Tibial nerve (tissue), 4 donors: ENCODE results near the gene FAM151A. TPM values are rescaled to one million over a fixed set of nuclear protein-coding genes. Genes with fewer than 3 reads are reported as not detected.

Source experiments
- DNase-seq, 2 donors: peaks; one replicate each; pipeline ENCODE4 v3.0.0-alpha.2; 2019; ENCODE audit warnings: low spot score in 2 of 2
- H3K27ac ChIP-seq, 4 donors: fragments of 200-600 bp; sonication (generic) in 3 of 4; one replicate each; pipeline ENCODE4 v1.5.1; 2017 to 2019; ENCODE audit warnings: mild to moderate bottlenecking in 1 of 4
- H3K27me3 ChIP-seq, 2 donors: fragments of 200-600 bp; sonication (generic) in 1 of 2; one replicate each; pipeline versions ENCODE4 v1.5.1 to v1.6.0; 2017 to 2019
- H3K36me3 ChIP-seq, 3 donors: fragments of 200-600 bp; sonication (generic); one replicate each; pipeline ENCODE4 v1.5.1; 2018 to 2019
- H3K4me1 ChIP-seq, 4 donors: fragments of 200-600 bp; sonication (generic) in 3 of 4; one replicate each; pipeline ENCODE4 v1.5.1; 2017 to 2019
- H3K4me3 ChIP-seq, 4 donors: fragments of 200-600 bp; sonication (generic) in 3 of 4; one replicate each; pipeline ENCODE4 v1.5.1; 2017 to 2019; ENCODE audit warnings: mild to moderate bottlenecking in 1 of 4, moderate library complexity in 1 of 4
- H3K9me3 ChIP-seq, 4 donors: fragments of 200-600 bp; sonication (generic) in 3 of 4; one replicate each; pipeline ENCODE4 v1.5.1; 2017 to 2019
- EP300 ChIP-seq, 2 donors: sonication (generic); formaldehyde crosslinking; IDR thresholded peaks; one replicate each; pipeline ENCODE4 v1.6.1; 2017; ENCODE audit warnings: antibody characterized with exemption in 2 of 2, mild to moderate bottlenecking in 1 of 2
- POLR2A ChIP-seq, 2 donors: fragments of 450-650 bp; IDR thresholded peaks; one replicate each; pipeline ENCODE4 v1.6.1; 2017; ENCODE audit warnings: antibody characterized with exemption in 2 of 2, mild to moderate bottlenecking in 2 of 2, moderate library complexity in 2 of 2
- WGBS, 2 donors: methylation state at CpG; one replicate each; pipeline ENCODE4 v1.1.5; 2018; 5-methylcytosine and 5-hydroxymethylcytosine counted together
- total RNA-seq, 4 donors: library from RNA; depleted of rRNA; stranded (reverse); fragments of >200 nt; gene quantifications; one replicate each; pipeline ENCODE4 v1.1.0, GENCODE V29; 2016
- TF ChIP-seq, protein P1 (sequence below), 5 experiments: fragments of 200-600 bp in 3 of 5; fragments of 450-650 bp in 2 of 5; sonication (generic) in 3 of 5; IDR thresholded peaks; one replicate each; pipeline ENCODE4 v1.5.1; 2016 to 2019; ENCODE audit warnings: antibody characterized with exemption in 5 of 5, mild to moderate bottlenecking in 3 of 5, moderate library complexity in 2 of 5

FAM151A gene
- total RNA-seq, 4 donors from 2014 or later, result not detected

DNA sequence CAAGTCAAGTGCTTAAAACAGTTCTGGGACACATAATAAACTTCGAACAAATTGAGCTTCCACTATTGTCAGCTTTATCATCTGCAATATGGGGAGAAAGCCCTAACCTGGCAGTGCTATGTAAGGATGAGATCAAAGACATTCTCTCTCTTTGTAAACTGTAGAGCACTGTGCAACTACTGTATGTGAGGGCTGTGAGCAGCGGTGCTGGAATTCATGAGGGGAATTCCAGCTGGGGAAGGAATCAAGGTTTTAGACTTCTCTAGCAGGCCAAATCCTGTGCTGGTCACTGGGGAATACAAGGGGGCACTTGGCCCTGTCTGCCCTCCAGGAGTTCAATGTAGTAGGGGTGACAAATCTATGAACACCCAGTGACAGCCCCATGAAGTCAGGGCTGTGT, 9.3 kb downstream of the FAM151A start:
- Histone ChIP-seq H3K4me1 (no peaks in the 10 kb centered on the region), H3K9me3 (no peaks in the 10 kb centered on the region), H3K36me3 (no peaks in the 10 kb centered on the region), H3K27me3 (no peaks in the 10 kb centered on the region), H3K27ac (no peak overlapping the region), H3K4me3 (no peak overlapping the region)
- DNase-seq, result no peak
- TF ChIP-seq, protein P1, sequence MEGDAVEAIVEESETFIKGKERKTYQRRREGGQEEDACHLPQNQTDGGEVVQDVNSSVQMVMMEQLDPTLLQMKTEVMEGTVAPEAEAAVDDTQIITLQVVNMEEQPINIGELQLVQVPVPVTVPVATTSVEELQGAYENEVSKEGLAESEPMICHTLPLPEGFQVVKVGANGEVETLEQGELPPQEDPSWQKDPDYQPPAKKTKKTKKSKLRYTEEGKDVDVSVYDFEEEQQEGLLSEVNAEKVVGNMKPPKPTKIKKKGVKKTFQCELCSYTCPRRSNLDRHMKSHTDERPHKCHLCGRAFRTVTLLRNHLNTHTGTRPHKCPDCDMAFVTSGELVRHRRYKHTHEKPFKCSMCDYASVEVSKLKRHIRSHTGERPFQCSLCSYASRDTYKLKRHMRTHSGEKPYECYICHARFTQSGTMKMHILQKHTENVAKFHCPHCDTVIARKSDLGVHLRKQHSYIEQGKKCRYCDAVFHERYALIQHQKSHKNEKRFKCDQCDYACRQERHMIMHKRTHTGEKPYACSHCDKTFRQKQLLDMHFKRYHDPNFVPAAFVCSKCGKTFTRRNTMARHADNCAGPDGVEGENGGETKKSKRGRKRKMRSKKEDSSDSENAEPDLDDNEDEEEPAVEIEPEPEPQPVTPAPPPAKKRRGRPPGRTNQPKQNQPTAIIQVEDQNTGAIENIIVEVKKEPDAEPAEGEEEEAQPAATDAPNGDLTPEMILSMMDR (IDR thresholded peaks at IDR 0.05), result no peak
- TF ChIP-seq POLR2A (IDR thresholded peaks at IDR 0.05) (no peak), EP300 (IDR thresholded peaks at IDR 0.05) (no peak)
- WGBS, 2 donors, result 64 to 66% methylated on average over 2 of the region's 2 CpGs

DNA sequence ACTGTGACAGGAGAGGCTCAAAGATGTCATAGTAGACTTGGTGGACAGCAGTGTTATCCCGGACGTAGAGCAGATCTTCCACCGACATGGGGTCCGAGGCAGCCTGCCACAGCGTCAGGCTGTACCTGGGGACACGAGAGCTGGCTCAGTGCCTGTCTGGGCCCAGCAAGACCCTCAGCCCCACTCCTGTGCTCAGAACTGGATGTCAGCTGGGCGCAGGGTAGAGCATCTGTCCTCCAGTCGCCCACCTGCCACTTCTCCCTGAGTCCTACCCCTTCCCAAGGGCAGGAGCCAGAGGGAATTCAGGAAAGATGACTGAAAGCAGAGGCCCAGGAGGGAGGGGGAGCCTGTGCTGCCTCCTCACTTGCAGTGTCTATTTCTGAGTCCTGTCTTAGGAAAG, 11.7 kb downstream of the FAM151A start:
- H3K9me3 ChIP-seq, result no peaks in the 10 kb centered on the region
- H3K27me3 ChIP-seq, result no peaks in the 10 kb centered on the region
- no peak for DNase-seq
- TF ChIP-seq, protein P1 (IDR thresholded peaks at IDR 0.05), result no peak
- TF ChIP-seq EP300 (IDR thresholded peaks at IDR 0.05) (no peak), POLR2A (IDR thresholded peaks at IDR 0.05) (no peak)
- no peak overlapping the region for H3K4me3 ChIP-seq
- H3K27ac ChIP-seq, result no peak overlapping the region
- H3K4me1 ChIP-seq, result no peaks in the 10 kb centered on the region
- 72 to 78% methylated on average over 8 of the region's 8 CpGs for WGBS, 2 donors
- peaks cover 0 to 17% (median 0%) of the 10 kb centered on the region in 3 donors for H3K36me3 ChIP-seq

DNA sequence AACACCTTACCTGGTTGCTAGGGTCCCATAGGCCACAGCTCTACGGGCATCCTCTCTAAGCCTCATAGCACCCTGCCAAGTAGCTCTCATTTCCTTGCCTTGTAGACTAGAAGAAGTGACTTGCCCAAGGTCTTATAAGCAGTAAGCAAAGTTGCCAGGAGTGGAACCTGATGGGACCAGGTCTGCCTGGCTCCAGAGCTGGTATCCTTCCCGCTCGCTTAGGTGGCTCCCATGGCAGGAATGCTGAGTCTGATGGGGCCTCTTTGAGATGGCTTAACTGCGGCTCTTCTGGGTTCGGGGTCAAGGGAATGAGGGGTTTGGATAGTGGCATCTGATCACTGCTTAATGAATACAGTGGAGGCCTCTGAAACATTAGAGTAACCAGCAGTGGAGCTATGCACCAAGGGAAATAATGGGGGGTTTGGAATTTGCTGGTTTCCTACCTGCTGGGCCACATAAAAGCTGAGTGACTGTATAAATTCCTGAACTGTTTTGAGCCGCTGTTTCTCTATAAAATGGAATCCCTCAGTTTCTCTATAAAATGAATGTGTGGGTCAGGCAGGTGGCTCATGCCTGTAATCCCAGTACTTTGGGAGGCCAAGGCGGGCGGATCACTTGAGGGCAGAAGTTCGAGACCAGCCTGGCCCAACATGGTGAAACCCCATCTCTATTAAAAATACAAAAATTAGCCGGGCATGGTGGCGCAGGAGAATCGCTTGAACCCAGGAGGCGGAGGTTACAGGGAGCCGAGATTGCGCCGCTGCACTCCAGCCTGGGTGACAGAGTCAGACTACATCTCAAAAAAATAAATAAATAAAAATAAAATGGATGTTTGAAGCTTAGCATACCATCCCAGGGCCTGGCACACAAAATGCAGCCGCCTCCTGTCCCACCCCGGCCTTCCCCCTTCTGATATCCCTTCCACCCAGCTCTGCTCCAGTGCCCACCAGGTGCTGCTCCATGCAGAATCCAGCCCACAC, 12.4 kb downstream of the FAM151A start:
- Histone ChIP-seq H3K36me3 (peaks cover 0 to 24% (median 0%) of the 10 kb centered on the region in 3 donors), H3K27ac (no peak overlapping the region)
- TF ChIP-seq EP300 (IDR thresholded peaks at IDR 0.05) (no peak), POLR2A (IDR thresholded peaks at IDR 0.05) (no peak)
- TF ChIP-seq, protein P1 (IDR thresholded peaks at IDR 0.05), result no peak

DNA sequence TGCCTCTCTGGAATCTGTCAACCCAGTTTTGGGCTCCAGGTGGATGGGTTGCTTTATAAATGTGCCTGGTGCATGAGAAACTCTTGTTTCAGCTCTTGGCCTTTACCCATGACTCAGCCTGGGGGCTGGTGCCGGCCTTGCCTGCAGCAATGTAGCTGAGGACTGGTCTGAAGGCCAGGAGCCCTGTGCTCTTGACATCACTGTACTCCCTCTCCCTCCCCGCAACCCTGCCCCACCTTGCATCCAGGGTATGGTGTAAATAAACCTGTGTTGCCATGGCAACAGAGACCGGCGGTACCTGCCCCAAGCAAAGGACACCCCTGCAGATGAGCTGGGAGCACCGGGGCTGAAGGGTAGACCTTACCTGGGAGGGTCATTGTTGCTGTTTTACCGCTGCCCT, 13.3 kb downstream of the FAM151A start:
- DNase-seq, result no peak
- H3K27ac ChIP-seq, result no peak overlapping the region
- TF ChIP-seq EP300 (IDR thresholded peaks at IDR 0.05), result no peak
- TF ChIP-seq, protein P1 (IDR thresholded peaks at IDR 0.05), result no peak
- no peak for TF ChIP-seq POLR2A (IDR thresholded peaks at IDR 0.05)
- peaks cover 0 to 28% (median 0%) of the 10 kb centered on the region in 3 donors for H3K36me3 ChIP-seq
- WGBS, 2 donors, result 77 to 84% methylated on average over 6 of the region's 6 CpGs
- H3K4me3 ChIP-seq, result no peak overlapping the region
- no peaks in the 10 kb centered on the region for H3K4me1 ChIP-seq
- H3K27me3 ChIP-seq, result no peaks in the 10 kb centered on the region
- H3K9me3 ChIP-seq, result no peaks in the 10 kb centered on the region

More for the DNA sequence above, 12.4 kb downstream of the FAM151A start:
- Histone ChIP-seq H3K4me1 (no peaks in the 10 kb centered on the region), H3K9me3 (no peaks in the 10 kb centered on the region), H3K27me3 (no peaks in the 10 kb centered on the region), H3K4me3 (no peak overlapping the region)
- 94% methylated on average over 18 of the region's 18 CpGs for WGBS, 2 donors
- no peak for DNase-seq

DNA sequence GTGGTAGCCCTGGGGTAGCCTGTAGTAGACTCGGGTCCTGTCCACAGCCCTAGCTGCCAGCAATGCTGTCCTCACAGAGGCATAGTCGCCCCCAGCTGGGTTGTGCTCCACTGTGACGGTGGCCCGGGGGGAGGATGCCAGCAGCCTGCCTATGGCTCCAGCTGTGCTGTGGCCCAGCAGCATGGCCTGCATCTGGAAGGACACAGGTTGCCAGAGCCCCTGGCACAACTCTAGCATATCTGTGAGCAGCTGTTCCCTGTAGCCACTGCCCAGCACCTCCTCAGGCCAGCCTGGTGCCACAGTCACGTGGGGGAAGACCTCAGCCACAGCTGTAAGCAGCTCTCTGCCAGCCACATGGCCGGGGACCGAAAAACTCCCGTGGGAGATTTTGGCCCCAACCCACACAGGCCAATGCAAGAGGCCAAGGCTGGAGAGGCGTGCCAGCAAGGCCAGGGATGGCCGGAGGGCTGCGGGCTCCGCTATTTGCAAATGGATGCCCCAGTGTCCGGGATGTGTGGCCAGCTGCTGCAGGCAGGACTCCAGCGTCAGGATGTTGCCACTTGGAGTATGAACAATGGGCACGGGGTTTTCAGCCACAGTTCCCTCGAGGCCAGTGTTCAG, 13.9 kb downstream of the FAM151A start:
- H3K27ac ChIP-seq, result no peak overlapping the region
- H3K27me3 ChIP-seq, result no peaks in the 10 kb centered on the region
- H3K9me3 ChIP-seq, result no peaks in the 10 kb centered on the region
- no peak for DNase-seq
- no peak overlapping the region for H3K4me3 ChIP-seq
- 69 to 73% methylated on average over 5 to 14 of the region's 16 CpGs for WGBS, 2 donors
- H3K36me3 ChIP-seq, result peaks cover 0 to 34% (median 0%) of the 10 kb centered on the region in 3 donors
- TF ChIP-seq EP300 (IDR thresholded peaks at IDR 0.05) (no peak), POLR2A (IDR thresholded peaks at IDR 0.05) (no peak)
- TF ChIP-seq, protein P1 (IDR thresholded peaks at IDR 0.05), result no peak
- no peaks in the 10 kb centered on the region for H3K4me1 ChIP-seq
